HCT116 (cell line): ENCODE measurements around the gene XYLT1. TPM values are rescaled to one million over a fixed set of nuclear protein-coding genes. Genes with fewer than 3 reads are reported as not detected.

Source experiments
- ATAC-seq: fragments of 200-7000 bp; cut with Tn5 transposase; 2 replicates; pipeline ENCODE4 v1.9.1; 2020; ENCODE audit warnings: mild to moderate bottlenecking, moderate library complexity
- BruUV-seq: library from RNA; stranded (reverse); fragments of 400-500 nt; replicated peaks from 2 replicates; lab custom pipeline; 2021; lab: Mats Ljungman, UMichigan
- CTCF ChIA-PET: fragments of 300-600 bp; sonication (Branson Sonifier 250); formaldehyde crosslinking; loops from one replicate; lab custom pipeline; 2021; ENCODE audit warnings: antibody characterized with exemption; lab: Charles Lee
- POLR2A ChIA-PET: fragments of 300-600, 350-600 bp; sonication (Branson Sonifier 250); formaldehyde crosslinking; loops from one replicate; lab custom pipeline; 2021; ENCODE audit warnings: antibody characterized with exemption; lab: Charles Lee
- RAD21 ChIA-PET, 2 experiments: fragments of 300-600 bp; sonication (Branson Sonifier 250); formaldehyde crosslinking; loops; one replicate each; lab custom pipeline; 2023; ENCODE audit warnings: low total read pairs in 2 of 2; ENCODE audit not compliant: uncharacterized antibody in 2 of 2, unreplicated experiment in 2 of 2, low non-redundant PET in 1 of 2; lab: Charles Lee
- DNase-seq: peaks from one replicate; pipeline ENCODE4 v3.0.0-alpha.2; 2010; ENCODE audit warnings: low read depth, low spot score
- H2AFZ ChIP-seq: fragments of 200-600 bp; shearing (Covaris generic), sonication (generic); 2 replicates; pipeline ENCODE4 v1.6.1; 2017; ENCODE audit warnings: low read depth, mixed run types, mixed read lengths, antibody characterized with exemption, low read length; ENCODE audit not compliant: poor library complexity, severe bottlenecking
- H3K27ac ChIP-seq: 2 replicates; pipeline ENCODE4 v1.5.1; 2012; ENCODE audit warnings: low read depth, low read length
- H3K27me3 ChIP-seq: fragments of 200-600 bp; sonication (generic); 2 replicates; pipeline ENCODE4 v1.6.1; 2016; ENCODE audit warnings: mixed run types, low read length, mixed read lengths; ENCODE audit not compliant: insufficient read depth
- H3K36me3 ChIP-seq, 2 experiments: fragments of 200-500 bp in 1 of 2; fragments of 200-600 bp in 1 of 2; sonication (Bioruptor generic) in 1 of 2; sonication (generic) in 1 of 2; 2 replicates each; pipeline versions ENCODE4 v1.5.1 to v1.6.1; 2014 to 2016; ENCODE audit warnings: low read length in 2 of 2, inconsistent platforms in 1 of 2, mixed read lengths in 1 of 2, mixed run types in 1 of 2; ENCODE audit not compliant: insufficient read depth in 2 of 2, control insufficient read depth in 1 of 2
- H3K4me1 ChIP-seq, 2 experiments: fragments of 200-600 bp in 1 of 2; sonication (generic) in 1 of 2; 2 replicates each; pipeline versions ENCODE4 v1.5.1 to v1.6.1; 2012 to 2017; ENCODE audit warnings: low read length in 2 of 2, inconsistent platforms in 1 of 2, mild to moderate bottlenecking in 1 of 2, mixed read lengths in 1 of 2, mixed run types in 1 of 2, moderate library complexity in 1 of 2; ENCODE audit not compliant: insufficient read depth in 2 of 2, control insufficient read depth in 1 of 2
- H3K4me2 ChIP-seq: fragments of 200-600 bp; sonication (generic); 2 replicates; pipeline ENCODE4 v1.6.1; 2017; ENCODE audit warnings: mixed run types, low read length, mixed read lengths
- H3K4me3 ChIP-seq, 2 experiments: fragments of 200-600 bp in 1 of 2; sonication (generic) in 1 of 2; replicated peaks in 1 of 2; 2 replicates each; pipeline ENCODE4 v1.5.1; 2011 to 2016; ENCODE audit warnings: low read length in 2 of 2, control low read depth in 1 of 2, low read depth in 1 of 2, mild to moderate bottlenecking in 1 of 2, mixed read lengths in 1 of 2, mixed run types in 1 of 2
- H3K79me2 ChIP-seq: fragments of 200-600 bp; sonication (generic); 2 replicates; pipeline ENCODE4 v1.6.1; 2017; ENCODE audit warnings: mild to moderate bottlenecking, mixed run types, low read length, moderate library complexity, mixed read lengths; ENCODE audit not compliant: insufficient read depth
- H3K9ac ChIP-seq: fragments of 200-600 bp; sonication (generic); 2 replicates; pipeline ENCODE4 v1.6.1; 2016; ENCODE audit warnings: low read length, mixed read lengths
- H3K9me2 ChIP-seq: fragments of 200-600 bp; sonication (generic), shearing (Covaris generic); 2 replicates; pipeline ENCODE4 v1.6.1; 2017; ENCODE audit warnings: mixed run types, mild to moderate bottlenecking, moderate library complexity; ENCODE audit not compliant: insufficient read depth
- H3K9me3 ChIP-seq, 2 experiments: fragments of 200-500 bp in 1 of 2; fragments of 200-600 bp in 1 of 2; sonication (Bioruptor generic) in 1 of 2; sonication (generic) in 1 of 2; 2 replicates each; pipeline ENCODE4 v1.6.1; 2014 to 2017; ENCODE audit warnings: low read length in 2 of 2, mixed read lengths in 2 of 2, inconsistent platforms in 1 of 2, low read depth in 1 of 2, mild to moderate bottlenecking in 1 of 2, mixed run types in 1 of 2, moderate library complexity in 1 of 2; ENCODE audit not compliant: control insufficient read depth in 1 of 2, insufficient read depth in 1 of 2
- H4K20me1 ChIP-seq: fragments of 200-600 bp; sonication (generic), shearing (Covaris generic); 2 replicates; pipeline ENCODE4 v1.6.1; 2017; ENCODE audit warnings: mixed run types, mild to moderate bottlenecking, moderate library complexity; ENCODE audit not compliant: insufficient read depth
- CBX3 ChIP-seq: IDR thresholded peaks from 2 replicates; pipeline ENCODE4 v1.6.1; 2012; ENCODE audit warnings: low read depth
- FOSL1 ChIP-seq: IDR thresholded peaks from 2 replicates; pipeline ENCODE4 v1.6.1; 2012; ENCODE audit warnings: low read depth
- JUND ChIP-seq: IDR thresholded peaks from 2 replicates; pipeline ENCODE4 v1.6.1; 2012
- POLR2AphosphoS5 ChIP-seq: IDR thresholded peaks from 2 replicates; pipeline ENCODE4 v1.6.1; 2011; ENCODE audit warnings: mild to moderate bottlenecking, low read depth, low read length, moderate library complexity
- SIN3A ChIP-seq: IDR thresholded peaks from 2 replicates; pipeline ENCODE4 v1.6.1; 2012; ENCODE audit warnings: low read depth
- SP1 ChIP-seq: IDR thresholded peaks from 2 replicates; pipeline ENCODE4 v1.6.1; 2012; ENCODE audit warnings: low read depth
- TCF7L2 ChIP-seq: IDR thresholded peaks from 2 replicates; pipeline ENCODE4 v1.7.0; 2011; ENCODE audit warnings: borderline replicate concordance, inconsistent platforms; ENCODE audit not compliant: insufficient read depth, insufficient read length; ENCODE audit errors: extremely low read depth
- ZBTB33 ChIP-seq: IDR thresholded peaks from 2 replicates; pipeline ENCODE4 v1.6.1; 2011; ENCODE audit warnings: mild to moderate bottlenecking, low read length, moderate library complexity; ENCODE audit not compliant: insufficient replicate concordance; ENCODE audit errors: extremely low read depth
- ZNF274 ChIP-seq: fragments of 200-500 bp; sonication (Bioruptor generic); IDR thresholded peaks from 2 replicates; pipeline ENCODE4 v1.6.1; 2014; ENCODE audit warnings: mild to moderate bottlenecking, low read depth, low read length, inconsistent platforms
- intact Hi-C: fragments of 100-400 bp; cut with micrococcal nuclease; formaldehyde crosslinking; loops from 2 replicates; pipeline ENCODE4 v1.10.0; 2022
- total RNA-seq: library from RNA; stranded (reverse); gene quantifications from one replicate; pipeline ENCODE4 v1.2.1, GENCODE V29; 2021; ENCODE audit not compliant: unreplicated experiment
- TF ChIP-seq, protein P1 (sequence below): IDR thresholded peaks from 2 replicates; pipeline ENCODE4 v1.6.1; 2012

Gene XYLT1
- total RNA-seq, 1 experiment from 2014 or later: 4.5 TPM

GRCh38 chr16:17258077-17258599, 212.6 kb downstream of the XYLT1 start:
- H4K20me1 ChIP-seq: no peaks in the 10 kb centered on the region
- no peaks in the 10 kb centered on the region for H3K36me3 ChIP-seq
- H3K9me2 ChIP-seq: no peaks in the 10 kb centered on the region
- CTCF ChIA-PET: no interaction called here
- H3K4me3 ChIP-seq: no peak overlapping the region
- H3K79me2 ChIP-seq: no peaks in the 10 kb centered on the region
- no TSS peak for BruUV-seq
- POLR2A ChIA-PET: no interaction called here
- no peak overlapping the region for H2AFZ ChIP-seq
- intact Hi-C loops: no loop called here
- no peaks in the 10 kb centered on the region for H3K9me3 ChIP-seq
- H3K4me1 ChIP-seq: no peaks in the 10 kb centered on the region
- no peak for ATAC-seq
- H3K9ac ChIP-seq: no peak overlapping the region
- H3K4me2 ChIP-seq: no peak overlapping the region
- RAD21 ChIA-PET: no interaction called here
- DNase-seq: no peak
- TF ChIP-seq SIN3A (no peak), SP1 (no peak), TCF7L2 (no peak), JUND (no peak), ZNF274 (no peak), ZBTB33 (no peak), POLR2AphosphoS5 (no peak), FOSL1 (no peak), CBX3 (no peak)
- TF ChIP-seq, protein P1, sequence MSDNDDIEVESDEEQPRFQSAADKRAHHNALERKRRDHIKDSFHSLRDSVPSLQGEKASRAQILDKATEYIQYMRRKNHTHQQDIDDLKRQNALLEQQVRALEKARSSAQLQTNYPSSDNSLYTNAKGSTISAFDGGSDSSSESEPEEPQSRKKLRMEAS: no peak
- H3K27me3 ChIP-seq: 0 out of 2 replicates have a peak, but pooled peaks cover 4% of the 10 kb centered on the region
- H3K27ac ChIP-seq: no peak overlapping the region
